Mononuclear cell (primary cell): ENCODE results near the gene ZP1. TPM values are rescaled to one million over a fixed set of nuclear protein-coding genes. Genes with fewer than 3 reads are reported as not detected.

Experiments used
- total RNA-seq: library from RNA; depleted of rRNA; stranded (reverse); fragments of >200 nt; gene quantifications from one replicate; pipeline ENCODE4 v1.2.3, GENCODE V29; 2012

The ZP1 gene
- total RNA-seq, 1 donor, result not detected

Other genes starting within 250 kb of the ZP1 start
- gene MS4A8, start 167.9 kb upstream of the ZP1 start, total RNA-seq, result not detected
- gene MS4A18, start 142.8 kb upstream of the ZP1 start, total RNA-seq, result not detected
- not detected for gene MS4A15, start 110.7 kb upstream of the ZP1 start, total RNA-seq
- not detected for gene MS4A10, start 82.2 kb upstream of the ZP1 start, total RNA-seq
- 3.8 TPM for gene CCDC86, start 25.4 kb upstream of the ZP1 start, total RNA-seq
- gene PTGDR2, start 11.6 kb upstream of the ZP1 start, total RNA-seq, result 0.52 TPM
- 32.0 TPM for gene PRPF19, start 39.0 kb downstream of the ZP1 start, total RNA-seq
- 24.0 TPM for gene TMEM109, start 46.6 kb downstream of the ZP1 start, total RNA-seq
- gene TMEM132A, start 56.9 kb downstream of the ZP1 start, total RNA-seq, result 0.42 TPM
- gene SLC15A3, start 84.6 kb downstream of the ZP1 start, total RNA-seq, result 77.6 TPM
- gene CD6, start 104.1 kb downstream of the ZP1 start, total RNA-seq, result 176 TPM
- gene CD5, start 234.9 kb downstream of the ZP1 start, total RNA-seq, result 89.6 TPM